Stimulated activated CD8-positive, alpha-beta memory T cell treated with anti-CD3 and anti-CD28 coated beads, Interleukin-4, amount 100 ng/mL, for 1 hour (primary cell): ENCODE results near the gene AMPD3.

ENCODE experiments used
- DNase-seq, 2 donors: peaks; one replicate each; pipeline ENCODE4 v3.0.0-alpha.2; 2020; ENCODE audit warnings: low read depth in 2 of 2, low spot score in 1 of 2

The AMPD3 gene

DNA sequence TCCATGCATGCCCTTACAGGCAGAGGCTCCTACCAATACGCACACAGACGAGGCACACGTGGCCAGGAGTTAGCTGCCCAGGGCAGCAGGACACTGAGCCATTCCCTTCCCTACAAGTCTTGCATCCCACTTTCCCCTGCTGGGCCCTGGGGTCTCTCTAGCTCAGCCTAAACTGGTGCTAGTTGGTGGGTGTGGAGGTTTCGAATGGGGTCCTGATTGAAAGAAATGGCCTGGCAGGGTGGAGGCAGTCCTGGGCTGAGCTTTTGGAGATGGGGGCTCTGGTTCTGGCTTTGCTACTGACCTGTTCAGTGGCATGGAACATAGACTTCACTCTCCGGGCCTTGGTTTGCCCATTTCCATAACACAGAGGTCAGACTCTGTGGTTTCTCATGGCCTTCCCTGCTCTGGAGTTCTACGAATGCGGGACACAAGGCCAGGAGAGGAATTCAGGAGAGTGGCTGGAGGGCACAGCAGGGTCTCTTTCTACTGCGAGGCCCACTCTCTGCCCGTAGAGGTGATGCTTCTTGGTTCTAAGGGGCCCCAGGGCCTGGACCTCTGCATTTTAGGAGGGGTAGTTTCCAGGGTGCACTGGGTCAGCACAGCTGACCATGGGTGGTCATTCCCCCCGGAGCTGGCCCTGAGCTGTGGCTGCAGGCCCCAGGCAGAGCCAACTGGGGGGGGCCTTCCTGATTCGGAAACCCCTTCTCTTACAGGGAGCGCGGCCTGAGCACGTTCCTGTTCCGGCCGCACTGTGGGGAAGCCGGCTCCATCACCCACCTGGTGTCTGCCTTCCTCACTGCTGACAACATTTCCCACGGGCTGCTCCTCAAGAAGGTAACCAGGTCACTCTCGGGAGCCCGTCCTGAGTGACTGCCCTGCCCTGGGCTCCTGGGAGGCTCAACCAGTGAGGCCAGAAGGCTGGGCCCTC lies 46.0 kb downstream of the AMPD3 start:
- no peak for DNase-seq

DNA sequence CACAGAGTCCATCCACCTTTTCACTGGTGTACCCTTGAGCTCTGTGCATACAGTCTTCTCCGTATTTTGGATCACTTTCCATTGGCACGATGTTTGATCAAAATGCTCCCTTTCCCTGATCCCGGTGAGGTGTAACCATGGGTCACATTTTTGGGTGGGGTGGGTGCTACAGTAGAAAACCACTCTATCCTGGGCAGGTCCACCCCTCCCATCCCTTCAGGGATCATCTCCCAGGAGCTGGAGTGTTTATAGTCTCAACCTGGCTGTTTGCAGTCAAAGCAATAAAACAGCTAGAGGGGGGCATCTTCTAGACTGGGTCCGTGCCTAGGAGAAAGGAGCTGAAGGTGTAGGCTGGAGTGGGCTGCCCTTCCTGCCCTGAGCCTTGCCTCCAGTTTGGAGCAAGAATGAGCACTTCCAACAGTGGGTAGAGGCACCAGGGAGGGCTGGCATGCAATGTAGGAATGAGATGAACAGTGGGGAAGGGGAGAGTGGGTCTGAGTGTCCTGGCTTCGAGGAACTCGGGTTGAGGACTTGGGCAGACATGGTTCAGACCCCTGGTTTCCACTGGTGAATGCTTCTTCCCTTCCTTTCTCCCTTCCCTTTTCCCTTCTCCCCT lies 47.1 kb downstream of the AMPD3 start:
- DNase-seq: no peak

DNA sequence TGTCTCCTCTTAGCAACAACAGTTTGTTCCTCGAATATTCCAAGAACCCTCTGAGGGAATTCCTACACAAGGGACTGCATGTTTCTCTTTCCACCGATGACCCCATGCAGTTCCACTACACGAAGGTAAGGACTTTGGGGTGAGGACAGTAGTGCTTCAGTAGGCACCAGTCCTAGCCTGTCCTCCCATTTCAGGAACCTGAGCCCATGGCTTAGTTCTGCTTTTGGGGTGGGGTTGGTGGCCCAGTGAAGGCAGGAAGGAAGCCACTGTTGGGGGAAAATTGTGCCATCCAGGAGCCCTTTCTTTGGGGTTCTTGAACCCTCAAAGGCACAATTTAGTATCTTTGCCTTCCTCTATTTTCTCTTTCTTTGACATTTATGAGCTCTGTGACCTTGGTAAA lies 47.7 kb downstream of the AMPD3 start:
- no peak for DNase-seq

DNA sequence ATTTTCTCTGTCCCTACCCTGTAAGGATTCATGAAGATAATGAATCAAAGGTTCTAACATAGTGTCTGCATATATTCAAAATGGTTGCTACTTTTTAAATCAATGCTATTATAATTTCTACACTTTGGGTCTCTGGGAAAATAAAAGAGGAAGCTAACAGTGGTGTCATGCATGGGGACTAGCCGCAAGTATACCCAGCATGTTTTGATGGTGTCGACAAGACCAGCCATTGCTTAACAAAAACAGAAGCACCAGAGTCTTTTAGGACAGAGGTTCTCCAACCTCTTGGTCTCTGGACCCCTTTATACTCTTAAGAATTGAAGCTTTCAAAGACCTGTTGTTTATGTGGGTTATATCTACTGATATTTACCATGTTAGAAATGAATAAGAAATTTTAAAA lies 48.2 kb downstream of the AMPD3 start:
- no peak for DNase-seq

GRCh38 chr11:10503777-10504480 lies 48.9 kb downstream of the AMPD3 start:
- DNase-seq: no peak

DNA sequence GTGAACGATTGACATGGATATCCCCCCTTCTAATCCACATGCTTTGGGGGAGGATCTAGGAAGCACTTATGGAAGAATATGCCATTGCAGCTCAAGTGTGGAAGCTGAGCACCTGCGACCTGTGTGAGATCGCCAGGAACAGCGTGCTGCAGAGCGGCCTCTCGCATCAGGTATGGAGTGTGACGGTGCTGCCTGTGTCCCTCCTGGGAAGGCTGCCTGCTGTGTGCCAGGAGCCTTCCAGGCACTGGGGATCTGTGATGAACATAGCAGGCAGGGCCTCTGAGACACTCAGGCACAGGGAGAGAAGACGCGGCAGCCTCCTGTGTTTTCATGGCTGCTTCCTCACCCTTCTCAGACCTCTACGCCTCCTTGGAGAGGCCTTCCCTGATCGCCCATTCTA lies 49.4 kb downstream of the AMPD3 start:
- DNase-seq: no peak

DNA sequence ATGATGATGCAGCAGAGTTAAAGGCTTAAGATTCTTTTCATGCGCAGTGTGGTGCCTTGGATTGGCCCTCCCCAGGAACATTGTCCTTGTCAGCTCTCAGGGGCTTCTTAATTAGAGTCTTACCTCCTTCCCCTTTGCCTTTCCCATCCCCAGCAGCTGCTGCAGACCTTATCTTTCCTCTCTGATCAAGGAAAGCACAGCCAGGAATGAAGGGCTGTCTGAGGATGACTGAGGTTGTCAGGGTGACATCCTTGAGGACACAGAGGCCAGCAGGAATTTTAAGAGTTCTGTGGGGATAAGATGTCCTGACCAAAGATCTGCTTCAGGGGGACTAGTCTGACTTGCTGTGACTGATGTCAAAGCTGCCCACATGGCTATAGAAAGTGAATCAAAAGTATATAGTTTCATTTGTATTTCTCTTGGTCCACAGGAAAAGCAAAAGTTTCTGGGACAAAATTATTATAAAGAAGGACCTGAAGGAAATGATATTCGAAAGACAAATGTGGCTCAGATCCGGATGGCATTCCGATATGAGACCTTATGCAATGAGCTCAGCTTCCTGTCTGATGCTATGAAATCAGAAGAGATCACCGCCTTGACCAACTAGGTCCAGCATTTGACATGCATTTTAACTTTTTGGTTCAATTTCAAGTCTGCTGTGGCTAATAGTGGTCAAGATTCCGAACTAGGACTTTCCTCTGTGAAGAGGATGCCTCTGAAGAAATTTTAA lies 50.4 kb downstream of the AMPD3 start:
- DNase-seq: no peak

GRCh38 chr11:10506008-10506370 lies 50.9 kb downstream of the AMPD3 start:
- DNase-seq: no peak

DNA sequence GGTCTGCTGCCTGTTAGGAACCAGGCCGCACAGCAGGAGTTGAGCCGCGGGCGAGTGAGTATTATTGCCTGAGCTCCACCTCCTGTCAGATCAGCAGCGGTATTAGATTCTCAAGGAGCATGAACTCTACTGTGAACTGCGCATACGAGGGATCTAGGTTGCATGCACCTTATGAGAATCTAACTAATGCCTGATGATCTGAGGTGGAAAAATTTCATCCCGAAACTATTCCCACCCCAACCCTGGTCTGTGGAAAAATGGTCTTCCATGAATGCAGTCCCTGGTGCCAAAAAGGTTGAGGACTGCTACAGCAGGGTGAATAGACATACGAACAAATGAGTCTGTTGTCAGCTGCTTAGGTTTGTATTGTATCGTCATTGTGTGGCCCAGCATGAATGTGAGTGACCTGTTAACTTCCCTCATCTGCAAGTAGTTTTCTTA lies 56.1 kb downstream of the AMPD3 start:
- DNase-seq: no peak

GRCh38 chr11:10514202-10514601 lies 59.1 kb downstream of the AMPD3 start:
- DNase-seq: no peak

DNA sequence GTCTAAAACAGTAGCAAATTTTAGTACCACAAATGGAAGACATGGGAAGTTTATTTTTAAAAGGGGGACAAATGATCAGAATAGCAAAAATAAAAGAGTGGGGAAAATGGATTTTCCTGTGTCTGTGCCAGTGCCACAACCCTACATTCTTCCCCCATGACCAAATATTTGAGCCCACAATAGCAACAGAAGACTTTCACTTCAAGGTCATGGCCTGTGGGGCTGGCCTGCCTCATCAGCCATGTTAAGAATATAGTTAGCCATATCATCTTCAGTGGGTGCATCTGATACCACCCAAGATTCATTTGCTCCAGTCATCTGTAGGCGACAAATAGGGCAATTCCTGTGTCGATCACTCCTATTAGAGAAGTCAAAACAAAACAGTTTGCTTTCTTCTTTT lies 59.6 kb downstream of the AMPD3 start:
- DNase-seq: no peak

DNA sequence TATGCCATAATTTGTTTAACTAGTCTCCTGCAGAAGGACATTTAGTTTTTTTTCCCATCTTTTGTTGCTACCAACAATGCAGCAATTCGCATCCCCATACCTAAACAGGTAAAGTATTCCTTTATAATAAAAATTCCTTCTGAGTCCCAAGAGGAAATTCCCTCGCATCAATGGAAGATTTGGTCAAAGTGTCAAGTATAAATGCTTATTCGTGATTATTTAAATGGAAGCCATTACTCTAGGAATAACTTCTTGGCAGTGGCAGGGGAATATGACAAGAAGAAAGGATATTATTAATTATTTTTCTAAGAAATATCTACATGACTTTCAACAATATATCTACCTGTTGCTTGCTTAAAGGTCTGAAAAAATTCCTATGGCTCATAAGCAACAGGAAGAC lies 60.4 kb downstream of the AMPD3 start:
- DNase-seq: no peak

DNA sequence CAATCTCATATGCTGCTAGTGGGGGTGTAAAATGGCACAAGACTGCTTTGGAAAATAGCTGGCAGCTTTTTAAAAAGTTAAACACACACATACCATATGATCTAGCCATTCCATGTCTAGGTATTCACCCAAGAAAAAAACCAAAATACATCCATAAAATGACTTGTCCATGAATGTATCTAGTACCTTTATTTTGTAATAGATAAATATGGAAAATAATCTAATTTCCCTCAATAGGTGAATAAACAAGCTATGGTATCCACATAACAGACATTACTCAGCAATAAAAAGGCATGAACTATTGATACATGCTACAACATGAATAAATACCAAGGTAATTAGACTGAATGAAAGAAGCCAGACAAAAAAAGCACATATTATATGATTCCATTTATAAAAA lies 63.1 kb downstream of the AMPD3 start:
- no peak for DNase-seq

- no peak for DNase-seq
Observed at GRCh38 chr11:10518891-10519290, 63.8 kb downstream of the AMPD3 start.

GRCh38 chr11:10519630-10520029 lies 64.6 kb downstream of the AMPD3 start:
- DNase-seq: no peak

- DNase-seq: no peak
Observed at GRCh38 chr11:10520562-10520961, 65.5 kb downstream of the AMPD3 start.

GRCh38 chr11:10522276-10522675 lies 67.2 kb downstream of the AMPD3 start:
- no peak for DNase-seq

- DNase-seq: no peak
Observed at GRCh38 chr11:10522921-10523320, 67.9 kb downstream of the AMPD3 start.

GRCh38 chr11:10524471-10524870 lies 69.4 kb downstream of the AMPD3 start:
- no peak for DNase-seq

- DNase-seq: no peak
Observed at GRCh38 chr11:10526974-10527918, 72.2 kb downstream of the AMPD3 start.
